ENCODE measurements around the gene PHETA1.

Gene PHETA1

GRCh38 chr12:111411185-111411764 is 42.4 kb upstream of the PHETA1 start:
- peaks cover 43 to 48% of the 10 kb centered on the region in 2 donors for H3K4me1 ChIP-seq (ENCODE audit: control insufficient read depth in 2 of 2, insufficient read depth in 2 of 2, low read length in 2 of 2)
- H3K4me3 ChIP-seq (ENCODE audit: low read length in 2 of 2), result no peak overlapping the region
- no peaks in the 10 kb centered on the region for H3K36me3 ChIP-seq (ENCODE audit: control insufficient read depth in 2 of 2, insufficient read depth in 2 of 2, low read length in 2 of 2)
- no peaks in the 10 kb centered on the region for H3K27me3 ChIP-seq (ENCODE audit: control insufficient read depth in 2 of 2, insufficient read depth in 2 of 2, low read length in 2 of 2)
- H3K27ac ChIP-seq (ENCODE audit: low read depth in 2 of 2, low read length in 2 of 2), result peak overlapping the region in 1 of 2 donors; percentile 29
- H3K9me3 ChIP-seq (ENCODE audit: control insufficient read depth in 2 of 2, low read length in 2 of 2), result no peaks in the 10 kb centered on the region
- H3K9ac ChIP-seq (ENCODE audit: low read depth in 1 of 2, low read length in 2 of 2), result no peak overlapping the region

GRCh38 chr12:111410431-111411184 is 41.7 kb upstream of the PHETA1 start:
- Histone ChIP-seq H3K9ac (ENCODE audit: low read depth in 1 of 2, low read length in 2 of 2) (peak overlapping the region in 1 of 2 donors; percentile 24), H3K9me3 (ENCODE audit: control insufficient read depth in 2 of 2, low read length in 2 of 2) (no peaks in the 10 kb centered on the region), H3K27ac (ENCODE audit: low read depth in 2 of 2, low read length in 2 of 2) (peak overlapping the region; percentile 41 to 65), H3K36me3 (ENCODE audit: control insufficient read depth in 2 of 2, insufficient read depth in 2 of 2, low read length in 2 of 2) (no peaks in the 10 kb centered on the region), H3K4me1 (ENCODE audit: control insufficient read depth in 2 of 2, insufficient read depth in 2 of 2, low read length in 2 of 2) (peaks cover 44 to 48% of the 10 kb centered on the region in 2 donors), H3K4me3 (ENCODE audit: low read length in 2 of 2) (peak overlapping the region in 1 of 2 donors; percentile 9), H3K27me3 (ENCODE audit: control insufficient read depth in 2 of 2, insufficient read depth in 2 of 2, low read length in 2 of 2) (no peaks in the 10 kb centered on the region)

- Histone ChIP-seq H3K9ac (ENCODE audit: low read depth in 1 of 2, low read length in 2 of 2) (peak overlapping the region; percentile 24 to 44), H3K27ac (ENCODE audit: low read depth in 2 of 2, low read length in 2 of 2) (peak overlapping the region; percentile 41 to 65), H3K27me3 (ENCODE audit: control insufficient read depth in 2 of 2, insufficient read depth in 2 of 2, low read length in 2 of 2) (no peaks in the 10 kb centered on the region), H3K36me3 (ENCODE audit: control insufficient read depth in 2 of 2, insufficient read depth in 2 of 2, low read length in 2 of 2) (no peaks in the 10 kb centered on the region), H3K4me1 (ENCODE audit: control insufficient read depth in 2 of 2, insufficient read depth in 2 of 2, low read length in 2 of 2) (peaks cover 44 to 55% of the 10 kb centered on the region in 2 donors), H3K4me3 (ENCODE audit: low read length in 2 of 2) (peak overlapping the region in 1 of 2 donors; percentile 42), H3K9me3 (ENCODE audit: control insufficient read depth in 2 of 2, low read length in 2 of 2) (no peaks in the 10 kb centered on the region)
Observed at GRCh38 chr12:111409780-111410430, 41.0 kb upstream of the PHETA1 start.

GRCh38 chr12:111409403-111409779 is 40.5 kb upstream of the PHETA1 start:
- Histone ChIP-seq H3K9ac (ENCODE audit: low read depth in 1 of 2, low read length in 2 of 2) (peak overlapping the region in 1 of 2 donors; percentile 24), H3K4me3 (ENCODE audit: low read length in 2 of 2) (peak overlapping the region in 1 of 2 donors; percentile 42), H3K4me1 (ENCODE audit: control insufficient read depth in 2 of 2, insufficient read depth in 2 of 2, low read length in 2 of 2) (peaks cover 48 to 59% of the 10 kb centered on the region in 2 donors)

GRCh38 chr12:111408686-111409402 is 39.9 kb upstream of the PHETA1 start:
- peak overlapping the region in 1 of 2 donors; percentile 24 for H3K9ac ChIP-seq (ENCODE audit: low read depth in 1 of 2, low read length in 2 of 2)
- H3K4me3 ChIP-seq (ENCODE audit: low read length in 2 of 2), result peak overlapping the region in 1 of 2 donors; percentile 42
- H3K27ac ChIP-seq (ENCODE audit: low read depth in 2 of 2, low read length in 2 of 2), result peak overlapping the region; percentile 41 to 87

More at GRCh38 chr12:111409403-111409779, 40.5 kb upstream of the PHETA1 start:
- Histone ChIP-seq H3K9me3 (ENCODE audit: control insufficient read depth in 2 of 2, low read length in 2 of 2) (no peaks in the 10 kb centered on the region), H3K27me3 (ENCODE audit: control insufficient read depth in 2 of 2, insufficient read depth in 2 of 2, low read length in 2 of 2) (no peaks in the 10 kb centered on the region), H3K27ac (ENCODE audit: low read depth in 2 of 2, low read length in 2 of 2) (peak overlapping the region; percentile 41 to 65), H3K36me3 (ENCODE audit: control insufficient read depth in 2 of 2, insufficient read depth in 2 of 2, low read length in 2 of 2) (no peaks in the 10 kb centered on the region)

GRCh38 chr12:111408116-111408440 is 39.2 kb upstream of the PHETA1 start:
- H3K27ac ChIP-seq (ENCODE audit: low read depth in 2 of 2, low read length in 2 of 2), result peak overlapping the region in 1 of 2 donors; percentile 87
- no peaks in the 10 kb centered on the region for H3K9me3 ChIP-seq (ENCODE audit: control insufficient read depth in 2 of 2, low read length in 2 of 2)
- H3K27me3 ChIP-seq (ENCODE audit: control insufficient read depth in 2 of 2, insufficient read depth in 2 of 2, low read length in 2 of 2), result no peaks in the 10 kb centered on the region
- H3K9ac ChIP-seq (ENCODE audit: low read depth in 1 of 2, low read length in 2 of 2), result no peak overlapping the region
- H3K4me1 ChIP-seq (ENCODE audit: control insufficient read depth in 2 of 2, insufficient read depth in 2 of 2, low read length in 2 of 2), result peaks cover 47 to 61% of the 10 kb centered on the region in 2 donors
- peak overlapping the region in 1 of 2 donors; percentile 80 for H3K4me3 ChIP-seq (ENCODE audit: low read length in 2 of 2)
- H3K36me3 ChIP-seq (ENCODE audit: control insufficient read depth in 2 of 2, insufficient read depth in 2 of 2, low read length in 2 of 2), result no peaks in the 10 kb centered on the region

More at GRCh38 chr12:111408686-111409402, 39.9 kb upstream of the PHETA1 start:
- Histone ChIP-seq H3K9me3 (ENCODE audit: control insufficient read depth in 2 of 2, low read length in 2 of 2) (no peaks in the 10 kb centered on the region), H3K36me3 (ENCODE audit: control insufficient read depth in 2 of 2, insufficient read depth in 2 of 2, low read length in 2 of 2) (no peaks in the 10 kb centered on the region), H3K27me3 (ENCODE audit: control insufficient read depth in 2 of 2, insufficient read depth in 2 of 2, low read length in 2 of 2) (no peaks in the 10 kb centered on the region), H3K4me1 (ENCODE audit: control insufficient read depth in 2 of 2, insufficient read depth in 2 of 2, low read length in 2 of 2) (peaks cover 49 to 64% of the 10 kb centered on the region in 2 donors)

- Histone ChIP-seq H3K27me3 (ENCODE audit: control insufficient read depth in 2 of 2, insufficient read depth in 2 of 2, low read length in 2 of 2) (no peaks in the 10 kb centered on the region), H3K4me1 (ENCODE audit: control insufficient read depth in 2 of 2, insufficient read depth in 2 of 2, low read length in 2 of 2) (peaks cover 50 to 63% of the 10 kb centered on the region in 2 donors), H3K27ac (ENCODE audit: low read depth in 2 of 2, low read length in 2 of 2) (peak overlapping the region; percentile 65 to 87), H3K9me3 (ENCODE audit: control insufficient read depth in 2 of 2, low read length in 2 of 2) (no peaks in the 10 kb centered on the region), H3K9ac (ENCODE audit: low read depth in 1 of 2, low read length in 2 of 2) (peak overlapping the region; percentile 81 to 82), H3K4me3 (ENCODE audit: low read length in 2 of 2) (peak overlapping the region; percentile 71 to 80), H3K36me3 (ENCODE audit: control insufficient read depth in 2 of 2, insufficient read depth in 2 of 2, low read length in 2 of 2) (no peaks in the 10 kb centered on the region)
Observed at GRCh38 chr12:111407377-111408115, 38.7 kb upstream of the PHETA1 start.

GRCh38 chr12:111406474-111407376 is 37.8 kb upstream of the PHETA1 start:
- Histone ChIP-seq H3K9me3 (ENCODE audit: control insufficient read depth in 2 of 2, low read length in 2 of 2) (no peaks in the 10 kb centered on the region), H3K9ac (ENCODE audit: low read depth in 1 of 2, low read length in 2 of 2) (peak overlapping the region; percentile 81 to 82), H3K27me3 (ENCODE audit: control insufficient read depth in 2 of 2, insufficient read depth in 2 of 2, low read length in 2 of 2) (no peaks in the 10 kb centered on the region), H3K27ac (ENCODE audit: low read depth in 2 of 2, low read length in 2 of 2) (peak overlapping the region; percentile 77 to 87), H3K4me3 (ENCODE audit: low read length in 2 of 2) (peak overlapping the region; percentile 71 to 80), H3K4me1 (ENCODE audit: control insufficient read depth in 2 of 2, insufficient read depth in 2 of 2, low read length in 2 of 2) (peaks cover 48 to 60% of the 10 kb centered on the region in 2 donors), H3K36me3 (ENCODE audit: control insufficient read depth in 2 of 2, insufficient read depth in 2 of 2, low read length in 2 of 2) (no peaks in the 10 kb centered on the region)
